GM12892 (cell line): Measurements from ENCODE around the gene C2orf76.

Experiments used
- POLR2A ChIP-seq: IDR thresholded peaks from 2 replicates; pipeline ENCODE4 v1.6.1; 2011; ENCODE audit warnings: low read depth, low read length, control low read depth
- POLR2AphosphoS5 ChIP-seq: IDR thresholded peaks from 2 replicates; pipeline ENCODE4 v1.6.1; 2011; ENCODE audit warnings: low read depth, low read length, control low read depth
- TAF1 ChIP-seq: IDR thresholded peaks from 2 replicates; pipeline ENCODE4 v1.6.1; 2011; ENCODE audit warnings: low read depth, mild to moderate bottlenecking, control low read depth, low read length, borderline replicate concordance

DNA sequence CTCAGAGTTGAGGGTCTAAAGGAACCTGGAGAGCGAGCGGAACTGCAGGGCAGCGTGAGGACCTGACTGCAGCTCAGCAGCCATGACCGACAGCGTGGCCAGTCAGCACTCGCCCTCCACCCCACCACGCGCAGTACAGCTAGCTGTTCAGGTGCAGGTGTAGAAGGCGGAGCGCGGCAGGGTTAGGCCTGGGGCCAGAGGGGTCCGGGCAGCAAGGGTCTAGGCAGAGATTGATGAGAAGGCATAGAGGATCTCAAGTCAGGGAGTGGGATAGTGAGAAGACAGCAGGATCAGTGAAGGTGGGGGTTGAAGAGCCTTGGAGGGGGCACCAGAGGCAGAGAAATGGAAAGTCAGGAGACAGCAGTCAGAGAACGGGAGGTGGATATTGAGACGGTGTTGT lies 72.0 kb downstream of the C2orf76 start:
- TF ChIP-seq POLR2A = no peak
- no peak for TF ChIP-seq POLR2AphosphoS5
- no peak for TF ChIP-seq TAF1
